BJ (cell line): ENCODE data around the gene NLGN1. TPM values are rescaled to one million over a fixed set of nuclear protein-coding genes. Genes with fewer than 3 reads are reported as not detected.
A peak's percentile ranks its signal among the peaks of the same experiment; 100 is the strongest.

ENCODE experiments used
- CTCF ChIA-PET: fragments of 350-600 bp; formaldehyde crosslinking; extraction: SDS; loops from one replicate; lab custom pipeline; 2021; ENCODE audit warnings: antibody characterized with exemption, inconsistent platforms; lab: Yijun Ruan, JAX
- POLR2A ChIA-PET: fragments of 300-600 bp; sonication (Branson Sonifier 250); formaldehyde crosslinking; extraction: SDS; loops from one replicate; lab custom pipeline; 2021; ENCODE audit warnings: antibody characterized with exemption; lab: Charles Lee
- DNase-seq: peaks from one replicate; pipeline ENCODE4 v3.0.0-alpha.2; 2011; ENCODE audit warnings: low read depth
- H3K27me3 ChIP-seq: 2 replicates; pipeline ENCODE4 v1.6.0; 2011; ENCODE audit warnings: low read length; ENCODE audit not compliant: control insufficient read depth, insufficient read depth
- H3K36me3 ChIP-seq: 2 replicates; pipeline ENCODE4 v1.5.1; 2011; ENCODE audit warnings: low read length; ENCODE audit not compliant: control insufficient read depth, insufficient read depth
- H3K4me3 ChIP-seq: 2 replicates; pipeline ENCODE4 v1.5.1; 2011; ENCODE audit warnings: low read depth, mild to moderate bottlenecking, control low read depth, low read length
- CTCF ChIP-seq: IDR thresholded peaks from 2 replicates; pipeline ENCODE4 v1.5.1; 2011; ENCODE audit warnings: low read depth, mild to moderate bottlenecking, control low read depth, inconsistent platforms, low read length, moderate library complexity; ENCODE audit not compliant: insufficient read depth
- polyA plus RNA-seq: library from polyadenylated mRNA; depleted of rRNA; stranded (reverse); fragments of >200 nt; gene quantifications from 2 replicates; pipeline ENCODE4 v1.2.3, GENCODE V29; 2011

NLGN1 gene
- polyA plus RNA-seq, 1 experiment: 15.5 TPM

GRCh38 chr3:173869766-173870165, 472.2 kb downstream of the NLGN1 start:
- H3K36me3 ChIP-seq: no peaks in the 10 kb centered on the region
- DNase-seq: no peak
- TF ChIP-seq CTCF: no peak
- ChIA-PET POLR2A (no interaction called here), CTCF (no interaction called here)
- H3K27me3 ChIP-seq: no peaks in the 10 kb centered on the region
- no peak overlapping the region for H3K4me3 ChIP-seq

GRCh38 chr3:173870976-173871375, 473.4 kb downstream of the NLGN1 start:
- Histone ChIP-seq H3K27me3 (no peaks in the 10 kb centered on the region), H3K4me3 (no peak overlapping the region), H3K36me3 (no peaks in the 10 kb centered on the region)
- CTCF ChIA-PET: no interaction called here
- POLR2A ChIA-PET: no interaction called here
- TF ChIP-seq CTCF: no peak
- no peak for DNase-seq

- POLR2A ChIA-PET: no interaction called here
- TF ChIP-seq CTCF: no peak
- no peaks in the 10 kb centered on the region for H3K27me3 ChIP-seq
- H3K4me3 ChIP-seq: no peak overlapping the region
- no peak for DNase-seq
- no peaks in the 10 kb centered on the region for H3K36me3 ChIP-seq
- CTCF ChIA-PET: interaction anchor here (1.1 kb wide), 1 partner anchor 20 kb away, joined by 3 read pairs; no protein-coding TSS in a partner anchor
Observed at GRCh38 chr3:173875790-173876189, 478.2 kb downstream of the NLGN1 start.

GRCh38 chr3:173876476-173876875, 478.9 kb downstream of the NLGN1 start:
- TF ChIP-seq CTCF: peak; percentile 31; the same call in 1 of the 2 replicates
- DNase-seq: no peak
- H3K36me3 ChIP-seq: no peaks in the 10 kb centered on the region
- no peaks in the 10 kb centered on the region for H3K27me3 ChIP-seq
- H3K4me3 ChIP-seq: no peak overlapping the region
- ChIA-PET CTCF (interaction anchor here (0.6 to 1.1 kb wide), 2 partner anchors 20 to 44 kb away, joined by 3 read pairs; no protein-coding TSS in a partner anchor), POLR2A (no interaction called here)

- ChIA-PET POLR2A (no interaction called here), CTCF (no interaction called here)
- DNase-seq: no peak
- H3K27me3 ChIP-seq: no peaks in the 10 kb centered on the region
- no peak for TF ChIP-seq CTCF
- H3K36me3 ChIP-seq: no peaks in the 10 kb centered on the region
- no peak overlapping the region for H3K4me3 ChIP-seq
Observed at GRCh38 chr3:173887888-173888287, 490.3 kb downstream of the NLGN1 start.
